H1 (cell line): ENCODE measurements around the gene HOMER3. TPM values are rescaled to one million over a fixed set of nuclear protein-coding genes. Genes with fewer than 3 reads are reported as not detected.

ENCODE experiments used
- CHD1 ChIP-seq: IDR thresholded peaks from 2 replicates; pipeline ENCODE4 v1.6.1; 2012; ENCODE audit warnings: low read depth, low read length, improper control_type of control experiment
- CTCF ChIP-seq, 3 experiments: IDR thresholded peaks; 1 replicate in 2 of 3; 2 replicates in 1 of 3; pipeline versions ENCODE4 v1.5.1 to v1.6.1; 2011; ENCODE audit warnings: low read length in 3 of 3, mild to moderate bottlenecking in 3 of 3, inconsistent platforms in 2 of 3, low read depth in 1 of 3, moderate library complexity in 1 of 3; ENCODE audit not compliant: insufficient read depth in 1 of 3; ENCODE audit errors: control extremely low read depth in 1 of 3
- JUN ChIP-seq: IDR thresholded peaks from 2 replicates; pipeline ENCODE4 v1.6.1; 2011; ENCODE audit warnings: low read depth, mild to moderate bottlenecking, improper control_type of control experiment, low read length
- PHF8 ChIP-seq: fragments of 200-600 bp; sonication (generic); conservative IDR thresholded peaks from 2 replicates; pipeline ENCODE4 v1.7.1; 2012; ENCODE audit warnings: low read depth, mild to moderate bottlenecking, inconsistent platforms, low read length, moderate library complexity
- SAP30 ChIP-seq: fragments of 300-600 bp; sonication (generic); IDR thresholded peaks from 2 replicates; pipeline ENCODE4 v1.7.1; 2012; ENCODE audit warnings: low read length, moderate library complexity, mild to moderate bottlenecking, inconsistent platforms; ENCODE audit not compliant: insufficient read depth, insufficient replicate concordance
- SIN3A ChIP-seq, 2 experiments: IDR thresholded peaks in 1 of 2; conservative IDR thresholded peaks in 1 of 2; 2 replicates each; pipeline ENCODE4 v1.6.1; 2011 to 2012; ENCODE audit warnings: low read length in 2 of 2, improper control_type of control experiment in 1 of 2, low read depth in 1 of 2, mild to moderate bottlenecking in 1 of 2
- polyA plus RNA-seq, 7 experiments: library from polyadenylated mRNA; depleted of rRNA in 3 of 7; stranded (reverse) in 5 of 7; unstranded in 2 of 7; fragments of >200 nt in 5 of 7; fragments of 200-250 nt in 2 of 7; gene quantifications; 1 replicate in 5 of 7; 2 replicates in 1 of 7; 4 replicates in 1 of 7; pipeline versions ENCODE4 v1.2.1 to v1.2.3, GENCODE V29; 2011 to 2013; ENCODE audit warnings: missing spikeins in 2 of 7, mixed read lengths in 2 of 7
- total RNA-seq: library from RNA; stranded (reverse); fragmentation: NEBNext Ultra II Directional; extraction: Animal tissue kit (Norgen Biotek cat#: 25700); gene quantifications from 2 replicates; pipeline ENCODE4 v1.2.1, GENCODE V29; 2021

Gene HOMER3
- total and polyA plus RNA-seq, 2 of the 8 experiments (the other 6 are each of a cell fraction or from before 2014, with no cell fraction given), result 28.3 to 41.6 TPM

GRCh38 chr19:18924684-18925213 is 16.3 kb downstream of the HOMER3 start (continued):
- TF ChIP-seq SIN3A (conservative IDR thresholded peaks at IDR 0.05 in 1 of 2, IDR thresholded peaks at IDR 0.05 in 1 of 2; ENCODE audit: low read depth in 1 of 2, low read length in 2 of 2) (no peak), PHF8 (no peak), CHD1 (no peak), JUN (no peak), CTCF (IDR thresholded peaks at IDR 0.05; ENCODE audit: control extremely low read depth in 1 of 3, insufficient read depth in 1 of 3, low read depth in 1 of 3, low read length in 3 of 3) (no peak), SAP30 (no peak)
